Activated T-helper 9 cell treated with anti-CD3 and anti-CD28 coated beads, Interleukin-2, amount 50 U/mL, for 16 hours (primary cell): Measurements from ENCODE around the gene ARHGAP6.

Experiments used
- DNase-seq: peaks from one replicate; pipeline ENCODE4 v3.0.0-alpha.2; 2020; ENCODE audit warnings: low read depth

The ARHGAP6 gene

GRCh38 chrX:11567528-11568220 lies 98.0 kb downstream of the ARHGAP6 start:
- DNase-seq: no peak

GRCh38 chrX:11566789-11567188 lies 98.9 kb downstream of the ARHGAP6 start:
- no peak for DNase-seq

- DNase-seq: no peak
Measured at GRCh38 chrX:11566173-11566572, 99.5 kb downstream of the ARHGAP6 start.

GRCh38 chrX:11564546-11564945 lies 101.2 kb downstream of the ARHGAP6 start:
- DNase-seq: no peak

GRCh38 chrX:11562570-11562969 lies 103.2 kb downstream of the ARHGAP6 start:
- DNase-seq: no peak

GRCh38 chrX:11558972-11559371 lies 106.7 kb downstream of the ARHGAP6 start:
- DNase-seq: peak; percentile 26

GRCh38 chrX:11557120-11557519 lies 108.6 kb downstream of the ARHGAP6 start:
- no peak for DNase-seq

GRCh38 chrX:11555759-11556158 lies 110.0 kb downstream of the ARHGAP6 start:
- DNase-seq: no peak

GRCh38 chrX:11553594-11553993 lies 112.1 kb downstream of the ARHGAP6 start:
- DNase-seq: no peak

GRCh38 chrX:11551151-11551550 lies 114.6 kb downstream of the ARHGAP6 start:
- DNase-seq: no peak

- DNase-seq: no peak
Measured at GRCh38 chrX:11546917-11547316, 118.8 kb downstream of the ARHGAP6 start.

GRCh38 chrX:11543249-11543648 lies 122.5 kb downstream of the ARHGAP6 start:
- DNase-seq: no peak

- DNase-seq: no peak
Measured at GRCh38 chrX:11541510-11541909, 124.2 kb downstream of the ARHGAP6 start.

GRCh38 chrX:11540532-11541377 lies 125.0 kb downstream of the ARHGAP6 start:
- DNase-seq: no peak

GRCh38 chrX:11537141-11537540 lies 128.6 kb downstream of the ARHGAP6 start:
- DNase-seq: no peak

- no peak for DNase-seq
Measured at GRCh38 chrX:11535156-11535919, 130.4 kb downstream of the ARHGAP6 start.

GRCh38 chrX:11533199-11533651 lies 132.5 kb downstream of the ARHGAP6 start:
- no peak for DNase-seq

GRCh38 chrX:11532291-11533078 lies 133.2 kb downstream of the ARHGAP6 start:
- DNase-seq: no peak

GRCh38 chrX:11531226-11531625 lies 134.5 kb downstream of the ARHGAP6 start:
- no peak for DNase-seq

GRCh38 chrX:11530621-11531020 lies 135.1 kb downstream of the ARHGAP6 start:
- no peak for DNase-seq

GRCh38 chrX:11528623-11529022 lies 137.1 kb downstream of the ARHGAP6 start:
- DNase-seq: no peak

- no peak for DNase-seq
Measured at GRCh38 chrX:11525685-11526084, 140.0 kb downstream of the ARHGAP6 start.
